Ramos (cell line): ENCODE data around the gene ETV6.

Experiments
- in situ Hi-C: fragments of 300-500 bp; cut with MboI; formaldehyde crosslinking; loops from one replicate; pipeline ENCODE4 v1.14.3; 2022; ENCODE audit warnings: low sequenced_read_pairs; ENCODE audit not compliant: unreplicated experiment

The ETV6 gene

DNA sequence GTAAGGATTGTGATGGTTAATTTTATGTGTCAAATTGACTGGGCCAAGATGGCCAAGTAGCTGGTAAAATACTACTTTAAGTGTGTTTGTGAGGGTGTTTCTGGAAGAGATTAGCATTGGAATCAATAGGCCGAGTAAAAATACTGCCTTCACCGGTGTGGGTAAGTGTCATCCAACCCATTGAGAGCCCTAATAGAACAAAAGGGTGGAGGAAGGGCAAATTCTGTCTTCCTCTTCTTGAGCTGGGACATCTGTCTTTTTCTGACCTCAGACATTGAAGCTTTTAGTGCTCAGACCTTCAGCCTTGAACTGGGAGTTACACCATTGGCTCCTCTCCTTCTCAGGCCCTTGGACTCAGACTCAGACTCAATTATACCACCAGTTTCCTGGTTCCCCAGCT, 8.0 kb upstream of the ETV6 start:
- in situ Hi-C loops: no loop called here

DNA sequence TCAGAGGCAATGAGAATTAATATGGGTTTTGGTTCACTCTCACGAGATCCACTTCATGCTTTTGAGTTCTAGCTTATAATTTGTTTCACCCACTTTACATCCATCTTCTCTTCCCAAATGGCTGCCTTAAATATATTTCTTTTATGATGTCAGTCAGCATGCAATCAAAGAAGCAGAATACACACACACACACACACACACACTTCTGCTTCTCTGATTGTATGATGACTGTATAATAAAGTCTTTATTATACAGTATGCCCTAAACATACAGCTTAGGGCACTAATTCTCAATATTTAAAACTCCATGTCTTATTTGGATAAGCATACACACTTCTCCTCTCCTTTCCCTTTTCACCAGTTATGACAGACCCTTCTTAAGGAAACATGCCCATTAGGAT, 6.7 kb upstream of the ETV6 start:
- in situ Hi-C loops: no loop called here

DNA sequence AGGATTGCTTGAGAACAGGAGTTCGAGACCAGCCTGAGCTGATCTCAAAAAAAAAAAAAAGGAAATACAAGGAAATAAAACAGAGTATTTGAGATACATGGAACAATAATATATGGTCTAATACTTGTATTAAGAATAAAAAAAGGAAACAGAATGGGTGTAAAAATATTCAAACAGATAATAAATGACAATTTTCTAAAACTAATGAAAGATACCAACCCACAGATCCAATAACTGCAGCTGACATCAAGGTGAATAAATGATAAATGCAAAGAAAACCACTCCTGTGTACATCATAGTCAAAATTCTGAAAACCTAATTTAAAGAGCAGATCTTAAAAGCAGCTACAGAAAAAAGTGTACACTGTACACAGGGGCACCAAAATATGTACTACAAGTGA, 4.1 kb upstream of the ETV6 start:
- in situ Hi-C loops: no loop called here

DNA sequence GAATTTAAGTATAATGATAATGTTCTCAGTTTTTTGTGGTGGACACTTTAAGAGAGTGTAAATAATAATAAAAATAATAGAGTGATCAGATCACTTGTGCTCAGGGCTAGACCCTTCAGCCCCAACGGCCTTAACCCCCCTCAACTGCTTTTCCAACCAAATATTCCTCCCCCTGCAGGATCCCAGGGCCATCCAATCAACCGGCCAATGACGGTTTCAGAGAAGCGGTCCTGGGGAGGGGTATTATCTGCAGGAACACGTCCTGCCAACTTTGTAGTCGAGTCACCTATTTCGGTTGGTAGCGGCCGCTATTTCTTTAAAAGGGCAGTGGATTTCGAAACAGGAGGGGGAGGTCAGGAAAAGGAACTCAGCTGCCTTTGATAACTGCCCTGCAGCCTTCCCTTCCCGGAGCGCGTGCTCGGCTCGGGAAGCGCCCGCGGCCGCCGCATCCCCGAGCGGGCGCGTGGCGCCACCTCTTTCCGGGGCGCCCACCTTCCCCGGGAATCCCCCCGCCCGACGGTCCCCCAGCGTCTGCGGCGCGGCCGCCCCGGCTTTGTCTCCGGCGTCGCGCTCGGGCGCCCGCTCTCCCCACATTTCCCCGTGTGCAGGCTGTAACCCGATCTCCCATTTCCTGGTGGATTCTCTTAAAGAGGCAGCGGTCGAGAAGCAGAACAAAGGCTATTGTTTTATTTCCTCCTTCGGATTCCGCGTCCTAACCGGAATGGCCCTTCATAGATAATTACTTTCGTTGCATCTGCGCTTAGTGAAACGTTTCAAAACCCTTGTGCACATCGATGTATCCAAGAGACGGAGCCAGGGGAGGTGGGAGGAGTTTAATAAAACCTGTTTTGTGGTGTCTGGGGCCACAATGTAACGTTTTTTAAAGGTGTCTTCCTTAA, 711 bp upstream of the ETV6 start:
- in situ Hi-C loops: no loop called here

DNA sequence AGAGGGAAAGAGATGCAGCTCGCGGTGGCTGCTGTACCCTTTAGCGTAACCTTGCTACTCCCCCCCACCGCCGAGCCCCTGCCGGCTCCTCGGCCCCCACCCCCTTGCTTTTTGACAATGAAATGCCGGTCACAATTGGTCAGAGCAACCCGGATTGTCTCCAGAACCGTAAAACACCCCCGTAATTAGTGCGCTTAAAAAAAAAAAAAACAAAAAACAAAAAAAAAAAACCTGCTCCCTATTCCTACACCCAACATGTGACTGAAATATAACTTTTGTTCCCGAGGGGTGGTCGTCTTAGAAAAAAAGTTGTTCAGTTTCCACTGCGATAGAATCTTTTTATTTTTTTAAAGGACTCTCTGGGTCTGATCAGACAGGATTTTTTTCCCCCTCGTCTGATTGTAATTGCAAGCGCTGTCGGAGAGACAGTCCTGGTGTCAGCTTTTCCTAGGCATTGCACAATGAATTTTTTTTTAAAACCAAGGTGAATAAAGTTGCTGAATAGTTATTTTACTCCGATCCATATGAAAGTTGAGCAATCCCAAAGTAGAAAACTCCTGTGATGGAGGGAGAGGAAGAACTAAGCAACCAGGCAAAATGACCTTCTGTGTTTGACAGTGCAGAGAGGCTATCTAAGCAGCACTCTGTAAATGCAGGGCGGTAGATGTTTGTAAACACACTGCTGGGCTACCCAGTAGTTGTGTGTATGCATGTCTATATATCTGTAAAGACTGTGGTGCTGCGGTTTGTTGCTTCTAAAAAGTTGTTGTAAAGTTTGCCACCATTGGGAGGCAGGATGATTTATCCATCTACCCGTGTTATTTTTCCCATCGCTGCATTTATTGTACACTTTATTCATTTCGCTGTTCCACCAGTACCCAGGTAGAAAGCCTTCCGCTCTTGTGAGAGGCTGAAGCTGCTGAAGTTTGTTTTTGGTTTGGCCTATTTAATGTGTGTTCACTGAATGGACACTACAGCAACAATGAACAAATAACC, 1.1 kb downstream of the ETV6 start:
- in situ Hi-C loops: no loop called here

DNA sequence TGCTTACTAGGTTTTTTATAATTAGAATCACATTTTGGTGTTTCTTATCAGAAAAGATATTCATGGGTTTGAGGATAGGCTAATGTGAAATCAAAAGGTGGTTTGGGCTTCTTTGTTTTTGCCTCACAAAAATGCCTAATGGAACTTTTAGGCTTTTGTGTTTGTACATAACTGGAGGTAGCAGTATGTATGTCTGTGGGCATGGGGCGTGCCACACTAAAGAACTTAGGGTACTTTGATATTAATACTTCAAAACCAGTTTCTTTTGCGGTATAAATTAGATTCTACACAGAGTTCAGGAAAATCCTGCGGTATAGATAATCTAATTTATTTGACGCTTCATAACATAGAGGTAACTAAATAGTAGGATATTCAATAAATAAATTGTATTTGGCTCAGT, 1.9 kb downstream of the ETV6 start:
- in situ Hi-C loops: no loop called here

GRCh38 chr12:11651785-11652184, 2.3 kb downstream of the ETV6 start:
- in situ Hi-C loops: no loop called here

GRCh38 chr12:11652351-11653040, 3.0 kb downstream of the ETV6 start:
- in situ Hi-C loops: no loop called here

DNA sequence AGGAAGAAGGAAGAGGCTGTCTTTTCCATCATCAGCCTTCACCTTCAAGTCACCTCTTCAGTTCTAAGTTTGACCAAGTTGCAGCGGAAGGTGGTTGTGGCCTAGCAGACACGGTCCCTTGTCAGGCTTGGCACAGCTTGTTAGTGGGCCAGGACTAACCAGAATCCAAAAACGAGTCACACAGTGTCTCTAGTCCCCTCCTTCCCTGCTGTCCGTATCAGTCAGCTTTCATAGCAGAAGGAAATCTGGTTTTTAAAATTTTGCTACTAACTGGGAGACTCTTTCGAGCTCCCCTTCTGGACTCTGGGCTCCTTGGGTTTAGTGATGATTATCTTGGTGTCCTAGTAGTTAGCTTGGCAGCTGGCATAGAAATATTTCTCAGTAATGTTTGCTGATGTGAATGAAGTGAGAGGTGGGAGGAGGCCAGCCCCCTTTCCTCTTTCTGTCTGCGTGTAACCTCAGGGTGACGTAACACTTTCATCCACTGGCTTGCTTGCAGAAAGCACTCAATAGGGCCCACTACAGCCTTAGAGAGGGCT, 3.8 kb downstream of the ETV6 start:
- in situ Hi-C loops: no loop called here

GRCh38 chr12:11654338-11654737, 4.9 kb downstream of the ETV6 start:
- in situ Hi-C loops: no loop called here

- in situ Hi-C loops: no loop called here
Measured at GRCh38 chr12:11654802-11655201, 5.3 kb downstream of the ETV6 start.

DNA sequence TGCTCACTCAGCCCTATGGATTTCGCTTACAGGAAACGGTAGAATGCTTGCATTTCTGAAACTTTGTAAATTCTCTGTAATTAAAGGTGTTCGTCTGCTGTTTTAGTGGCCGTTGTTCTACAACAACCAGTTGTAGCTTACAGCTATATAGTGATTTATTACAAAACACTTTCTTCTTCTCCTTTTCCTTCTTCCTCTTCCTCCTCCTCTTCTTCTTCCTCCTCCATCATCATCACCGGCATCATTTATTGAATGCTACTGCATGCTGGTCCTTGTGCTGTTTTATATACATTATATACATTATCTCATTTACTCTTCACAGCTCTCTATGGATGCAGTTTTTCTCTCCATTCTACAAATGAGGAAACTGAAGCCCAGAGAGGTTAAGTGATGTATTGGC, 6.4 kb downstream of the ETV6 start:
- in situ Hi-C loops: no loop called here

DNA sequence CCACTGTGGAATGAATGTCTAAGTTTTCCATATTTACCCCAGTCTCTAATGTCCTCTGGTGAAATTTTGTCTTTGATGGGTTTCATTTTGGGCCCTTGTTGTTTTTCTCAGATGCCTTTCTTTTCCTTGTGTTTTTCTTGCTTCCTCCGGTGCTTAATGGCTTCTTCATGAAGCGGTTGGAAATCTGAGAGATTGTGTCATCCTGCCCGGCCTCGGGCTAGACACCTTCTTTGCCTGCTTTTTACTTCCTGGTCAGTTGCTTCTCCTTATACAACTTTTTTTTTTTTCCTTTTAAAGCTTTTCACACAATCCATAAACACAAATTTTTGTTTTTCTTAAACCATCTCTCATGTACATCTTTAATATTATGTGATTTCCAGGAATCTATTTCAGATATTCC, 7.1 kb downstream of the ETV6 start:
- in situ Hi-C loops: no loop called here

- in situ Hi-C loops: no loop called here
Measured at GRCh38 chr12:11657511-11657910, 8.0 kb downstream of the ETV6 start.

DNA sequence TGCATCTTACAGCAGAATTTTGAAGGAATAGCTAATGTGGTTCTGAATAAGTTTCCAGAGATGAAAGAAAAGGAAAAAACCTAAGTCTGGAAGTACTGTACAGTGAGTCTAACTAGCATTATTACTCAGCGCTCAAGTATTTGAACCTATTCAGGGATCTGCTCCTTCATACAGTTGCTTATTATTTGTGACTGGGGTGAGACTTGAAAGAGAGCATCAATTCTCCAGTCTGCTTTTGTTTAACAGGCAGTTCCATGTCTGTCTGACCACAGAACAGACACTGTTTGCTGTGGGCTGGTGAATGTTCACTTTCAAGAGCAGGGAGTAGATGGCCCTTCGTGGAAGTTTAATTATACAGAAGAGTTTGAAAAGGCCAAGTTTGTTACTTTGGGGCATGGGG, 9.3 kb downstream of the ETV6 start:
- in situ Hi-C loops: no loop called here

GRCh38 chr12:11660624-11661023, 11.2 kb downstream of the ETV6 start:
- in situ Hi-C loops: no loop called here

DNA sequence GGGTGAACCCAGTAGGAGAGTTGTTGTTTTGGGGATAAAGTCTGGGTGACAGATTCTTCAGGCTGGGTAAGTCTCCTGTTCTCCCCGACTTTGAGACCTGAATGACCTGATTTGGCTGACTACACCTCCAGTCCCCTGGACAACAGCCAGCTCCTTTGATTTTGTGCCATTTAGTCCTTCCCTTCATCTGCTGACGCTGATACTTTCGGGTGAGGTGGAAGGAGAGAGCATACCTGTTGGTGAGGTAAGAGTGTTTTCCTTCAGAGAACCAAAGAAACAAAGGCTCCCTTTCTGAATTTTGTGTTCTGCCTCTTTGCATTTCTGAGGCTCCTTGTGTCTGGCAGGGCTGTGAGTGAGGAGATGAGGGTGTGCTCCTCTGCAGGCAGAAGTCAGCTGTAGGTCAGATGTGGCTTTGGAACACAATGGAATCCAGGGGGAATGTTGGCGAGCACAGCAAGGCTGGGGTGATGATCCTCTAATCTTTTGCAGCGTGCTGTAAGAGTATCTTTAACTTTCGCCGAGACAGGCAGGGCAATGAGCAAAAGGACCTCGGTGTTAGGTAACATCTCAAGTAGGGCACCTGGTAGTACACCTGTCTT, 12.1 kb downstream of the ETV6 start:
- in situ Hi-C loops: no loop called here

DNA sequence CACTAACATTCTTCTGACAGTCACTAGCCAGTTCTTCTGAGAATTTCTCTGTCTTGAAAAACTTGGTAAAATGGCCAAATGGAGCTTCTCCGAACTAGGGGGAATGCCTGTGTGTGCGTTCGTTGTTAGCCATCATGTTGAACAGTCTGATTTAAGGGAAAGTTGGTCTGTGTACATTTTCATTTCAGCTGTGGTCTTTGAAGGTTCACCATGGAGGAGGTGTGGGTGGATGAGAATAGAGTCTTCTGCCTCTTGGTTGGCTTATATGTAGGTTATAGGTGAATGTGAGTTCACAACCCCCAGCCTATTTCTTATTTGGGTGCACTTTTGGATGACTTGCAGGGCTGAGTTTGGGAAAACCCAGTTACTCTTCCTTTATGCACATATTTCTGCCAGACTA, 12.9 kb downstream of the ETV6 start:
- in situ Hi-C loops: no loop called here

DNA sequence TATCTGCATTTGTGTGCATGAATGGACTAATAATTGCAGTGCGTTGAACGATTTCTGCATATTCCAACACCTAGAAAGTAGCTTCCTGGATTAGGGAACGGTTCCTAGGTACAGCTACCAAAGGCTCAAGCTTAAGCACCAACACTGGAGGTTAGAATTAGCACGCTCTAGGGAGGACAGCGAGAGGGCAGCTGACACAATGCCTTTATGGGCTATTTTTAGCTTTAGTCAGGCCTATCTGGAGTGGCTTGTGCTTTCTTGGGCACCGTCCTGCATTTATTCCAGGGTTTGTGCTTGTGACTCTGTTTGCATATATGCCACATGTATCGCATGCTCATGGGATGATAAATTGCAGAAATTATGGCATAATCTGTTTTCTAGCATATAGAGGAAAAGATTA, 13.7 kb downstream of the ETV6 start:
- in situ Hi-C loops: no loop called here

GRCh38 chr12:11664101-11664500, 14.6 kb downstream of the ETV6 start:
- in situ Hi-C loops: no loop called here
